Activated CD4-positive, alpha-beta T cell treated with anti-CD3 and anti-CD28 coated beads for 4 hours (primary cell): ENCODE measurements around the gene HEATR1.
"Not testable (repeated sequence)": the region's sequence is repeated elsewhere in the genome, so short reads cannot be mapped to it uniquely, and the experiment has no call there.

ENCODE experiments used
- DNase-seq, 2 donors: peaks; one replicate each; pipeline ENCODE4 v3.0.0-alpha.2; 2020

The HEATR1 gene

GRCh38 chr1:236603991-236604904 is at the start of gene HEATR1:
Gene HEATR1 (minus strand): TSS chr1:236604516. CDS start chr1:236604095, 421 bp downstream.
- peak; percentile 85 to 88 for DNase-seq

- no peak for DNase-seq
These were observed 40.8 kb upstream of the HEATR1 start for GRCh38 chr1:236645016-236645680.

- no peak for DNase-seq
These were observed 38.4 kb upstream of the HEATR1 start for GRCh38 chr1:236642763-236643162.

GRCh38 chr1:236639686-236640085 is 35.4 kb upstream of the HEATR1 start:
- DNase-seq = no peak

- DNase-seq = no peak
These were observed 34.6 kb upstream of the HEATR1 start for GRCh38 chr1:236638945-236639344.

- no peak for DNase-seq
These were observed 31.7 kb upstream of the HEATR1 start for GRCh38 chr1:236636017-236636416.

GRCh38 chr1:236627727-236628408 is 23.6 kb upstream of the HEATR1 start:
- DNase-seq = no peak

GRCh38 chr1:236623371-236624166 is 19.3 kb upstream of the HEATR1 start:
- DNase-seq = no peak

- no peak for DNase-seq
These were observed 18.1 kb upstream of the HEATR1 start for GRCh38 chr1:236622407-236622806.

- no peak for DNase-seq
These were observed 15.1 kb upstream of the HEATR1 start for GRCh38 chr1:236619398-236619797.

- no peak for DNase-seq
These were observed 14.2 kb upstream of the HEATR1 start for GRCh38 chr1:236618507-236618906.

- DNase-seq = no peak
These were observed 11.3 kb upstream of the HEATR1 start for GRCh38 chr1:236615399-236616148.

GRCh38 chr1:236612349-236612748 is 8.0 kb upstream of the HEATR1 start:
- DNase-seq = no peak

- DNase-seq = no peak
These were observed 4.8 kb upstream of the HEATR1 start for GRCh38 chr1:236608930-236609726.

- not testable (repeated sequence) for DNase-seq
These were observed 3.3 kb upstream of the HEATR1 start for GRCh38 chr1:236607597-236607996.

- DNase-seq = no peak
These were observed 840 bp upstream of the HEATR1 start for GRCh38 chr1:236604905-236605806.

GRCh38 chr1:236602171-236602570 is 2.1 kb downstream of the HEATR1 start:
- no peak for DNase-seq

GRCh38 chr1:236590553-236591150 is 13.7 kb downstream of the HEATR1 start:
- no peak for DNase-seq

GRCh38 chr1:236589531-236589930 is 14.8 kb downstream of the HEATR1 start:
- DNase-seq = no peak
